Keratinocyte (primary cell): ENCODE measurements around the gene TBC1D4. TPM values are rescaled to one million over a fixed set of nuclear protein-coding genes. Genes with fewer than 3 reads are reported as not detected.

Experiments used
- DNase-seq: peaks from one replicate; pipeline ENCODE4 v3.0.0-alpha.2; 2011; ENCODE audit warnings: low read depth, missing footprints, low spot score
- FAIRE-seq: peaks from 2 replicates; lab custom pipeline; 2011; peaks lifted over from hg19 to GRCh38; lab: Jason Lieb, UNC
- H2AFZ ChIP-seq: 2 replicates; pipeline ENCODE4 v1.6.0; 2012; ENCODE audit warnings: low read length, control low read depth, inconsistent platforms; ENCODE audit not compliant: control insufficient read depth
- H3K27ac ChIP-seq: 2 replicates; pipeline ENCODE4 v1.5.1; 2011; ENCODE audit warnings: low read length; ENCODE audit not compliant: control insufficient read depth, insufficient read depth
- H3K27me3 ChIP-seq: 3 replicates; pipeline ENCODE4 v1.6.0; 2011; ENCODE audit warnings: low read length; ENCODE audit not compliant: control insufficient read depth, insufficient read depth; ENCODE audit errors: extremely low read depth
- H3K36me3 ChIP-seq, 2 experiments: 2 replicates in 1 of 2; 3 replicates in 1 of 2; pipeline ENCODE4 v1.5.1; 2011; ENCODE audit warnings: low read length in 2 of 2, mild to moderate bottlenecking in 1 of 2; ENCODE audit not compliant: control insufficient read depth in 2 of 2, insufficient read depth in 2 of 2; ENCODE audit errors: extremely low read depth in 1 of 2
- H3K4me1 ChIP-seq: 3 replicates; pipeline ENCODE4 v1.5.1; 2011; ENCODE audit warnings: low read length; ENCODE audit not compliant: control insufficient read depth, insufficient read depth; ENCODE audit errors: extremely low read depth
- H3K4me2 ChIP-seq: 3 replicates; pipeline ENCODE4 v1.6.0; 2011; ENCODE audit warnings: low read depth, low read length; ENCODE audit not compliant: control insufficient read depth, insufficient read depth; ENCODE audit errors: extremely low read depth
- H3K4me3 ChIP-seq, 3 experiments: fragments of 200-600 bp in 1 of 3; sonication (generic) in 1 of 3; 2 replicates in 2 of 3; 3 replicates in 1 of 3; pipeline ENCODE4 v1.5.1; 2011 to 2016; ENCODE audit warnings: low read length in 3 of 3, mild to moderate bottlenecking in 3 of 3, control low read depth in 2 of 3, inconsistent platforms in 1 of 3, low read depth in 1 of 3, mixed read lengths in 1 of 3, mixed run types in 1 of 3, moderate library complexity in 1 of 3; ENCODE audit not compliant: control insufficient read depth in 2 of 3, insufficient read depth in 2 of 3; ENCODE audit errors: extremely low read depth in 1 of 3
- H3K79me2 ChIP-seq: 2 replicates; pipeline ENCODE4 v1.6.0; 2012; ENCODE audit warnings: low read length; ENCODE audit not compliant: control insufficient read depth, insufficient read depth
- H3K9ac ChIP-seq: 3 replicates; pipeline ENCODE4 v1.6.0; 2011; ENCODE audit warnings: low read length; ENCODE audit not compliant: control insufficient read depth, insufficient read depth; ENCODE audit errors: extremely low read depth
- H3K9me1 ChIP-seq: 3 replicates; pipeline ENCODE4 v1.6.0; 2011; ENCODE audit warnings: low read length; ENCODE audit not compliant: control insufficient read depth, insufficient read depth; ENCODE audit errors: extremely low read depth
- H3K9me3 ChIP-seq: 2 replicates; pipeline ENCODE4 v1.5.1; 2012; ENCODE audit warnings: low read depth, low read length; ENCODE audit not compliant: control insufficient read depth
- H4K20me1 ChIP-seq: 3 replicates; pipeline ENCODE4 v1.6.0; 2011; ENCODE audit warnings: low read length; ENCODE audit not compliant: control insufficient read depth, insufficient read depth; ENCODE audit errors: extremely low read depth
- EZH2 ChIP-seq: IDR thresholded peaks from one replicate; pipeline ENCODE4 v1.6.1; 2012; ENCODE audit warnings: inconsistent platforms, mild to moderate bottlenecking, low read length, moderate library complexity
- dilution Hi-C: fragments of 300-500 bp; cut with MboI; formaldehyde crosslinking; loops from one replicate; pipeline ENCODE4 v1.7.0; 2020; ENCODE audit warnings: low sequenced_read_pairs; ENCODE audit not compliant: extremely low pct_ligation_motif_present
- polyA minus RNA-seq, 3 experiments: library from RNA; depleted of rRNA, polyadenylated mRNA; stranded (reverse); fragments of >200 nt; gene quantifications; 1 replicate in 1 of 3; 2 replicates in 1 of 3; 3 replicates in 1 of 3; pipeline ENCODE4 v1.2.3, GENCODE V29; 2011
- polyA plus RNA-seq, 5 experiments: library from polyadenylated mRNA; depleted of rRNA in 3 of 5; stranded (reverse) in 3 of 5; stranded (forward) in 1 of 5; unstranded in 1 of 5; fragments of >200 nt; gene quantifications; 1 replicate in 1 of 5; 2 replicates in 3 of 5; 3 replicates in 1 of 5; pipeline versions ENCODE4 v1.2.1 to v1.2.3, GENCODE V29; 2011 to 2012; ENCODE audit warnings: missing spikeins in 2 of 5, low read depth in 1 of 5, low replicate concordance in 1 of 5
- TF ChIP-seq, protein P1 (sequence below), 3 experiments: IDR thresholded peaks in 1 of 3; conservative IDR thresholded peaks in 1 of 3; optimal IDR thresholded peaks in 1 of 3; 2 replicates in 2 of 3; 3 replicates in 1 of 3; pipeline versions ENCODE3 to v1.5.1; 2011; ENCODE audit warnings: low read length in 3 of 3, mild to moderate bottlenecking in 3 of 3, moderate library complexity in 2 of 3, control low read depth in 1 of 3, inconsistent platforms in 1 of 3; ENCODE audit not compliant: insufficient read depth in 2 of 3; ENCODE audit errors: extremely low read depth in 1 of 3

The TBC1D4 gene
- polyA plus RNA-seq = 14.2 to 18.7 TPM (median 16.6 TPM) in 3 replicates
- polyA plus RNA-seq (2011; ENCODE audit: low read depth) = 30.1 TPM
- 10.9 and 11.1 TPM in 2 replicates for polyA plus RNA-seq (2011; cell fraction: cytosol; rRNA removed)
- polyA plus RNA-seq (2011; cell fraction: nucleus; rRNA removed) = 22.4 and 24.4 TPM in 2 replicates
- 6.7 and 11.5 TPM in 2 replicates for polyA plus RNA-seq (2012; ENCODE audit: low replicate concordance)
- 23.7 to 36.2 TPM (median 32.1 TPM) in 3 replicates for polyA minus RNA-seq
- 21.7 TPM for polyA minus RNA-seq (2011; cell fraction: cytosol; rRNA and poly(A)+ RNA removed)
- polyA minus RNA-seq (2011; cell fraction: nucleus; rRNA and poly(A)+ RNA removed) = 34.5 and 37.9 TPM in 2 replicates

- no peak for FAIRE-seq
These were observed at the start of gene TBC1D4 for GRCh38 chr13:75482070-75482819. Gene TBC1D4, minus strand, starts transcription at chr13:75482169. Its CDS starts 402 bp downstream, at chr13:75481767.

DNA sequence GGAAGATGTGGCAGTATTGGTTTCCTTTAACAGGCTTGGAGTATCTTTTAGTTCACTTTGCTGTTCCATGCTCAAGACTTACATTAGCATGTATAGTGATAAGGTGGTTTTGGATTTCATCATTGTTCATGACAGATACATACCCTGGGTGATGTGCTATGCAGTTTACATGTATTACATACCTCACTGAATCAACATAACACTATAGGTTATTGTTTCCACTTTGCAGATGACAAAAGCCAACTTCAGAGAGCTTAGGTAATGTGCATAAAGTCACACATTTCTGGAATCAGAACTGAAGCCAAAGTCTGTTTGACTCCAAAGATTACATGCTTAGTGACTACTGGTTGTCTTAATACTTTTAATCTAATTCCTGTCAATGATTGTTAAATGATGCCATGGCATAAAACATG is 48.6 kb upstream of the TBC1D4 start:
- FAIRE-seq = no peak
- Histone ChIP-seq H3K4me3 (no peak overlapping the region), H2AFZ (no peak overlapping the region), H3K79me2 (peaks cover 5% of the 10 kb centered on the region), H4K20me1 (no peaks in the 10 kb centered on the region), H3K9me1 (no peaks in the 10 kb centered on the region), H3K36me3 (peaks cover 5 to 15% of the 10 kb centered on the region in 2 experiments), H3K9ac (no peak overlapping the region), H3K27ac (no peak overlapping the region), H3K27me3 (no peaks in the 10 kb centered on the region), H3K9me3 (no peaks in the 10 kb centered on the region), H3K4me1 (no peaks in the 10 kb centered on the region), H3K4me2 (no peak overlapping the region)
- dilution Hi-C loops = no loop called here
- DNase-seq = no peak
- TF ChIP-seq EZH2 = no peak
- TF ChIP-seq, protein P1, sequence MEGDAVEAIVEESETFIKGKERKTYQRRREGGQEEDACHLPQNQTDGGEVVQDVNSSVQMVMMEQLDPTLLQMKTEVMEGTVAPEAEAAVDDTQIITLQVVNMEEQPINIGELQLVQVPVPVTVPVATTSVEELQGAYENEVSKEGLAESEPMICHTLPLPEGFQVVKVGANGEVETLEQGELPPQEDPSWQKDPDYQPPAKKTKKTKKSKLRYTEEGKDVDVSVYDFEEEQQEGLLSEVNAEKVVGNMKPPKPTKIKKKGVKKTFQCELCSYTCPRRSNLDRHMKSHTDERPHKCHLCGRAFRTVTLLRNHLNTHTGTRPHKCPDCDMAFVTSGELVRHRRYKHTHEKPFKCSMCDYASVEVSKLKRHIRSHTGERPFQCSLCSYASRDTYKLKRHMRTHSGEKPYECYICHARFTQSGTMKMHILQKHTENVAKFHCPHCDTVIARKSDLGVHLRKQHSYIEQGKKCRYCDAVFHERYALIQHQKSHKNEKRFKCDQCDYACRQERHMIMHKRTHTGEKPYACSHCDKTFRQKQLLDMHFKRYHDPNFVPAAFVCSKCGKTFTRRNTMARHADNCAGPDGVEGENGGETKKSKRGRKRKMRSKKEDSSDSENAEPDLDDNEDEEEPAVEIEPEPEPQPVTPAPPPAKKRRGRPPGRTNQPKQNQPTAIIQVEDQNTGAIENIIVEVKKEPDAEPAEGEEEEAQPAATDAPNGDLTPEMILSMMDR (optimal IDR thresholded peaks at IDR 0.05 in 1 of 3, IDR thresholded peaks at IDR 0.05 in 1 of 3, conservative IDR thresholded peaks at IDR 0.05 in 1 of 3; ENCODE audit: extremely low read depth in 1 of 3, insufficient read depth in 2 of 3, low read length in 3 of 3) = no peak

More at GRCh38 chr13:75482070-75482819, at the start of gene TBC1D4:
- H3K4me3 ChIP-seq = peak within 1 kb of the TSS; percentile 78 to 84 (median 81)
- peak within 1 kb of the TSS; percentile 82 for H3K4me2 ChIP-seq
- peaks cover 30% of the 10 kb centered on the region for H3K79me2 ChIP-seq
- H2AFZ ChIP-seq = peak within 1 kb of the TSS; percentile 86
- H4K20me1 ChIP-seq = no peaks in the 10 kb centered on the region
- no peaks in the 10 kb centered on the region for H3K36me3 ChIP-seq
- H3K4me1 ChIP-seq = peaks cover 26% of the 10 kb centered on the region
- H3K9me3 ChIP-seq = no peaks in the 10 kb centered on the region
- TF ChIP-seq, protein P1 (optimal IDR thresholded peaks at IDR 0.05 in 1 of 3, IDR thresholded peaks at IDR 0.05 in 1 of 3, conservative IDR thresholded peaks at IDR 0.05 in 1 of 3; ENCODE audit: extremely low read depth in 1 of 3, insufficient read depth in 2 of 3, low read length in 3 of 3) = peak; percentile 60 to 81 (median 71)
- no peak for TF ChIP-seq EZH2
- H3K27ac ChIP-seq = peak within 1 kb of the TSS; percentile 51
- no peaks in the 10 kb centered on the region for H3K9me1 ChIP-seq
- dilution Hi-C loops = no loop called here
- peak within 1 kb of the TSS; percentile 76 for H3K9ac ChIP-seq
- DNase-seq = no peak
- H3K27me3 ChIP-seq = no peaks in the 10 kb centered on the region
